ENCODE results near the gene DUOX1.

Gene DUOX1

GRCh38 chr15:45198337-45199135, 68.7 kb downstream of the DUOX1 start:
- peak; percentile 99 for DNase-seq

GRCh38 chr15:45199136-45199810, 69.5 kb downstream of the DUOX1 start:
- no peak for DNase-seq

GRCh38 chr15:45200001-45200798, 70.4 kb downstream of the DUOX1 start:
- DNase-seq: peak; percentile 100

- peak; percentile 94 for DNase-seq
These were observed 71.2 kb downstream of the DUOX1 start for GRCh38 chr15:45200799-45201556.

GRCh38 chr15:45201557-45201859, 71.7 kb downstream of the DUOX1 start:
- DNase-seq: no peak

- no peak for DNase-seq
These were observed 72.1 kb downstream of the DUOX1 start for GRCh38 chr15:45201869-45202268.

- DNase-seq: no peak
These were observed 73.4 kb downstream of the DUOX1 start for GRCh38 chr15:45203182-45203581.

- peak; percentile 74 for DNase-seq
These were observed 75.4 kb downstream of the DUOX1 start for GRCh38 chr15:45205192-45205591.

- no peak for DNase-seq
These were observed 82.7 kb downstream of the DUOX1 start for GRCh38 chr15:45212493-45212892.
